ENCODE data around the gene CTSA.

The CTSA gene

DNA sequence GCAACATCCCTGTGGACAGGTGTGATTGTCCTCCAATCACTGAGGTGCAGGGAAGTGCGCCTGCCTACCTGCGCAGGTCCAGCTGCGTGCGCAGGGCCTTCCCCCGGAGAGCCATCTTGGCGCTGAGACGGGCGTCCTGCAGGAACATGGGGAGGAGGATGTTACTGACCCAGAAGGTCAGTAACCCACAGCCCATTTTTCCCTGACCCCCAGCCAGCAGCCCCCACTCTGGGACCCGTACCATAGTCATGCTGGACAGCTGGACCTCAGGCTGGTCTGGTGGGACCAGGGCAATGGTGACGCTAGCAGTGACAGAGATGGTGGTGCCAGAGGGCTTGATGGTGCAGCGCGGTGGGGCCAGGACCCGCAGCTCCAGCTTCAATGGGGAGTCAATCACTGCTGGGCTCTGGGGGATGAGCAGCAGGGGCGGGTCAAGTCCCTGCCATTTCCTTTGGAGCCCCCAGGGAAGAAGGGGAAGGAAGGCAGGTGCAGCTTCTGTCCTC, 11.1 kb downstream of the CTSA start:
- no peaks in the 10 kb centered on the region for H3K4me1 ChIP-seq (ENCODE audit: insufficient read depth, low read length)
- no peaks in the 10 kb centered on the region for H3K27me3 ChIP-seq (ENCODE audit: insufficient read depth, low read length)
- no peak overlapping the region for H3K27ac ChIP-seq (ENCODE audit: low read length)
- H3K9ac ChIP-seq (ENCODE audit: low read depth, low read length) = no peak overlapping the region
- H3K4me3 ChIP-seq (ENCODE audit: low read length) = no peak overlapping the region
- no peaks in the 10 kb centered on the region for H3K9me3 ChIP-seq (ENCODE audit: insufficient read depth, low read depth, low read length)
- peaks cover 88% of the 10 kb centered on the region for H3K36me3 ChIP-seq (ENCODE audit: insufficient read depth, low read depth, low read length)

DNA sequence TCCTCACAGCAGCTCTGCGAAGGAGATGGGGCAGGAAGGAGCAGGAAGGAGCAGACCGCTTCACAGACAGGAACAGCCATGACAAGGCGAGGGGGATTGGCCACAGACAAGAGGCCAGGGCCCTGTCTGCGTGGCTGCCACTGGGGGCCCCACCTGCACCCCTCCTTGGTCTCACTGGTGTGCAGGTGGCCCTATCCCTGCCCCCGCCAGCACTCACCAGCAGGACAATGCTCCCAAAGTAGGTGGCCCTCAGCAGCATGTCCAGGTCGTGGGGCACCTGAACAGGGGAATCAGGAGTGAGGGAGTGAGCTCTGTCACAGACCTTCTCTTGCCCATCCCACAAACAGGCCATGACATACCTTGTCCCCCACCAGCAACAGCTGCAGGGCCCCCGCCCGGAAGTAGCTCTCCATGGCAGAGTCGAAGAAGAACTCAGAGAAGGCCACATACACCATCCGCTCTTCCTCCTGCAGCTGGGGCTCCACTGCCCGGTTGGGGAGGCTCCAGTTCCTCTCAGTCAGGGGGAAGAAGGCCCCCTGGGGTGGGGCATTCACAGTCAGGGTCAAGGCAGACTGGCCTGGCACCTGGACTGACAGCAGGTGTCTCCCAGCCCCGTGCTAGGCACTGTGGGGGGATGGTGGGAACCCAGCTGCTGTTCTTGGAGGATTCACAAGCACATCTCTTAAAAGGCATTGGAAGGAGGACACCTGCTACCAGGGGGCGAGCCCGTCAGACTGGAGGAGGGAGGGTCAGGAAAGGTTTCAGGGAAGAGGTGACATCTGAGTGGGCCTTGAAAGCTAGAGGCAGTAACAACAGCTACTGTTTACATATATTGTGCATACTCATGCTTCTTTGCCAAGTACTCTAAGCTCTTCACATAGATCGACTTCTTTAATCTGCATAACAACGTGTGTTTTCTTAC, 13.7 kb downstream of the CTSA start:
- Histone ChIP-seq H3K4me3 (ENCODE audit: low read length) (no peak overlapping the region), H3K4me1 (ENCODE audit: insufficient read depth, low read length) (no peaks in the 10 kb centered on the region), H3K9ac (ENCODE audit: low read depth, low read length) (no peak overlapping the region), H3K9me3 (ENCODE audit: insufficient read depth, low read depth, low read length) (no peaks in the 10 kb centered on the region), H3K27ac (ENCODE audit: low read length) (no peak overlapping the region), H3K27me3 (ENCODE audit: insufficient read depth, low read length) (no peaks in the 10 kb centered on the region), H3K36me3 (ENCODE audit: insufficient read depth, low read depth, low read length) (peaks cover 89% of the 10 kb centered on the region)

DNA sequence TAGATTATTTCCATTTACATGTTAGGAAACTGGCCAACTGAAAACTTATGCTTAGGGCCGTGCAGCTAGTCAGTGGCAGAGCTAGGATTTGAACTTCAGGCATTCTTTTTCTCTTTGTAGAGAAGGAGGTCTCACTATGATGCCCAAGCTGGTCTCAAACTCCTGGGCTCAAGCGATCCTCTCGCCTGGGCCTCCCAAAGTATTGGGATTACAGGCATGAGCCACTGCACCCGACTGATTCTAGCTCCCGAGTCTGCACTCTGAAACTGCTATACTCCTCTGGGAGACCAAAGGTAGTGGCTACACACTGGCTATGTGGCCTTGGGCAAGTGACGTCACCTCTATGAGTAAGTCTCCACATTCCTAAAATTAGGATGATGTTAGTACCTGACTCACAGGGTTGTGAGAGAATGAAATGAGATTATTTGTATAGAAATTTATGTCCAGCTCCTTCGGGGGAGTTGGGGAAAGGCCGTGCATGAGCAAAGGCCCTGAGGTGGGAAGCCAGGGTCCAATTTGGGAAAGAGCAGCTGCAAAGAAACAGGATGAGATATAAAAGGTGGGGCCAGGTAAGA, 14.5 kb downstream of the CTSA start:
- Histone ChIP-seq H3K4me1 (ENCODE audit: insufficient read depth, low read length) (no peaks in the 10 kb centered on the region), H3K9me3 (ENCODE audit: insufficient read depth, low read depth, low read length) (no peaks in the 10 kb centered on the region), H3K4me3 (ENCODE audit: low read length) (no peak overlapping the region), H3K9ac (ENCODE audit: low read depth, low read length) (no peak overlapping the region), H3K27me3 (ENCODE audit: insufficient read depth, low read length) (no peaks in the 10 kb centered on the region), H3K36me3 (ENCODE audit: insufficient read depth, low read depth, low read length) (peaks cover 84% of the 10 kb centered on the region), H3K27ac (ENCODE audit: low read length) (no peak overlapping the region)

GRCh38 chr20:45907219-45907948, 16.2 kb downstream of the CTSA start:
- no peaks in the 10 kb centered on the region for H3K27me3 ChIP-seq (ENCODE audit: insufficient read depth, low read length)
- H3K9me3 ChIP-seq (ENCODE audit: insufficient read depth, low read depth, low read length) = no peaks in the 10 kb centered on the region
- H3K9ac ChIP-seq (ENCODE audit: low read depth, low read length) = no peak overlapping the region
- H3K4me1 ChIP-seq (ENCODE audit: insufficient read depth, low read length) = peaks cover 2% of the 10 kb centered on the region; the same call in 1 of the 2 replicates
- no peak overlapping the region for H3K27ac ChIP-seq (ENCODE audit: low read length)
- H3K4me3 ChIP-seq (ENCODE audit: low read length) = no peak overlapping the region
- peaks cover 70% of the 10 kb centered on the region for H3K36me3 ChIP-seq (ENCODE audit: insufficient read depth, low read depth, low read length)

GRCh38 chr20:45908084-45908483, 16.9 kb downstream of the CTSA start:
- Histone ChIP-seq H3K4me1 (ENCODE audit: insufficient read depth, low read length) (peaks cover 3% of the 10 kb centered on the region; the same call in 1 of the 2 replicates), H3K27me3 (ENCODE audit: insufficient read depth, low read length) (no peaks in the 10 kb centered on the region), H3K36me3 (ENCODE audit: insufficient read depth, low read depth, low read length) (peaks cover 63% of the 10 kb centered on the region), H3K4me3 (ENCODE audit: low read length) (no peak overlapping the region), H3K27ac (ENCODE audit: low read length) (no peak overlapping the region), H3K9ac (ENCODE audit: low read depth, low read length) (no peak overlapping the region), H3K9me3 (ENCODE audit: insufficient read depth, low read depth, low read length) (no peaks in the 10 kb centered on the region)

- Histone ChIP-seq H3K9ac (ENCODE audit: low read depth, low read length) (no peak overlapping the region), H3K4me3 (ENCODE audit: low read length) (no peak overlapping the region), H3K4me1 (ENCODE audit: insufficient read depth, low read length) (peaks cover 3% of the 10 kb centered on the region; the same call in 1 of the 2 replicates), H3K27ac (ENCODE audit: low read length) (no peak overlapping the region), H3K27me3 (ENCODE audit: insufficient read depth, low read length) (no peaks in the 10 kb centered on the region), H3K9me3 (ENCODE audit: insufficient read depth, low read depth, low read length) (no peaks in the 10 kb centered on the region), H3K36me3 (ENCODE audit: insufficient read depth, low read depth, low read length) (peaks cover 50% of the 10 kb centered on the region)
These were observed 18.2 kb downstream of the CTSA start for GRCh38 chr20:45909336-45909808.

DNA sequence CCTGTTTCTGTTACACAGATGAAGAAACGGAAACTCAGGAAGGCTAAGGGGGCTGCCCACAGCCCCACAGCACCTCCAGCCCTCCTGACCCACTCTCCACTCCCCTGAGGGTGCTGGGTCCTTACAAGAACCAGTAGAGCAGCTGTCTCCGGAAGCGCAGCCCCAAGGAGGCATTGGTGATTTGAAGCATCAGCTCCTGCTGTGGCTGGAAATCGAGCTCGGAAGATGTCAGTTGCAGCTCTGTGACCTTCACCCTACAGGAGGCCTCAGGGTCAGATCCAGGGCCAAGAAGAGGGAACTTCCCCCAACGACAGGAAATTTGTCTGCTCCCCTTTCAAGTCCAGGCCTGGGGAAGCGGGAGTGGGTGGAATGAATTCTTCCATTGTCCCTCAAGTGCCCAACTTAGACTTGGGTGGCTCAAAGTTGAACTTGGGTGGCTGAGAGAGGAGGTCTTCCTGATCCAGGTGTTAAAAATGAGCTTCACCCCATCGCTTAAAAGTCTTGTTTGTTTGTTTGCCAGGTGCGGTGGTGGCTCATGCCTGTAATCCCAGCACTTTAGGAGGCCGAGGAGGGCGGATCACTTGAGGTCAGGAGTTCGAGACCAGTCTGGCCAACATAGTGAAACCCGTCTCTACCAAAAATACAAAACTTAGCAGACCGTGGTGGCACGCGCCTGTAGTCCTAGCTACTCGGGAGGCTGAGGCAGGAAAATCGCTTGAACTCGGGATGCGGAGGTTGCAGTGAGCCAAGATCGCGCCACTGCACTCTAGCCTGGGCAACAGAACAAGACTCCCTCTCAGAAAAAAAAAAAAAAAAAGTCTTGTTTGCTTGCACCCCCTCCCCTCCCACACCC, 18.9 kb downstream of the CTSA start:
- Histone ChIP-seq H3K9me3 (ENCODE audit: insufficient read depth, low read depth, low read length) (no peaks in the 10 kb centered on the region), H3K9ac (ENCODE audit: low read depth, low read length) (no peak overlapping the region), H3K36me3 (ENCODE audit: insufficient read depth, low read depth, low read length) (peaks cover 43% of the 10 kb centered on the region), H3K4me1 (ENCODE audit: insufficient read depth, low read length) (peaks cover 3% of the 10 kb centered on the region; the same call in 1 of the 2 replicates), H3K4me3 (ENCODE audit: low read length) (peak overlapping the region; percentile 51; the same call in 1 of the 2 replicates), H3K27ac (ENCODE audit: low read length) (no peak overlapping the region), H3K27me3 (ENCODE audit: insufficient read depth, low read length) (no peaks in the 10 kb centered on the region)

- H3K4me1 ChIP-seq (ENCODE audit: insufficient read depth, low read length) = peaks cover 3% of the 10 kb centered on the region; the same call in 1 of the 2 replicates
- H3K9ac ChIP-seq (ENCODE audit: low read depth, low read length) = peak overlapping the region; percentile 66; the same call in 1 of the 2 replicates
- no peak overlapping the region for H3K27ac ChIP-seq (ENCODE audit: low read length)
- no peaks in the 10 kb centered on the region for H3K27me3 ChIP-seq (ENCODE audit: insufficient read depth, low read length)
- peak overlapping the region; percentile 73 for H3K4me3 ChIP-seq (ENCODE audit: low read length)
- no peaks in the 10 kb centered on the region for H3K9me3 ChIP-seq (ENCODE audit: insufficient read depth, low read depth, low read length)
- peaks cover 35% of the 10 kb centered on the region for H3K36me3 ChIP-seq (ENCODE audit: insufficient read depth, low read depth, low read length)
These were observed 19.7 kb downstream of the CTSA start for GRCh38 chr20:45910670-45911485.

DNA sequence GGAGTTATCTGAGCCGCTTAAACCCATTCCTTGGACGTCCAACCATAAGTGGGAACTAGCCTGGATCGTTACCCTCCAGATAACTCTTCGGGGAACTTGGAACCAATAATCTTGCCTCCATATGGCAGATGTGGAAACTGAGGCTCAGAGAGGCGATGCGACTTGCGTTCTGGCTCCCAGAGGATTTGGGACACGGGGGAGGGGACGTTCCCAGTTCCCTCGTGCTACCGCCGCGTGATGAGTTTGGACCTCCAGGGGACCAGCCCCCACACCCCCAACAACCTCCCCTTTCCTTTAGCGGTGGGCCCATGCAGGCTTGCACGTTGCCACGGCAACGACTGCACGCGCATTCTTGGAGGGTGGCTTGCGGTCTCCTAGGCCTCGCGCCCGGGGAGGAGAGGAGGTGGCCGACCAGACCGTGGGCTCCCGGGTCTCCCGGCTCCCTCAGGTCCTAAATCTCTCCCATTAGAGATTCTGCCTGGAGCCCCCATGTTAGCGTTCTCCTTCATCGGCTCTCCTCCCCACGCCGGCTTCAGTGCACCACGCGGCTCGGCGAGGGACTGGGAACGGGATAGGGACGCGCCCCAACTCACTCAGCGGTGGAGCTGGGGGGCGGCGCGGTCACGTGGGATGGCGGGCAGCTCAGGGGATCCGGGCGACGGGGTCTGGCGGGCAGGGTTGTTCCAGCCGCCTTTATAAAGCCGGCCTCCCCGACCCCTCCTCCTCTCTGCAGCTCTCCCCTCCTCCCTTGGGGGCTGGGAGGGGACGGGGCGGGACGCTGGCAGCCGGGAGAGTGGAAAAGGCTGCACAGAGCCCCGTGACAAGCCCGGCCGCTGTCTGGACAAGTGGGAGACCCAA, 20.6 kb downstream of the CTSA start, which contains the start of gene PLTP:
Gene PLTP, minus strand, starts transcription at position 670 of the 858 bp plus-strand sequence. CDS start 703 bp downstream, outside the sequence.
- H3K9me3 ChIP-seq (ENCODE audit: insufficient read depth, low read depth, low read length) = no peaks in the 10 kb centered on the region
- peak within 1 kb of the TSS; percentile 73 for H3K4me3 ChIP-seq (ENCODE audit: low read length)
- no peak within 1 kb of the TSS for H3K27ac ChIP-seq (ENCODE audit: low read length)
- peaks cover 29% of the 10 kb centered on the region for H3K36me3 ChIP-seq (ENCODE audit: insufficient read depth, low read depth, low read length)
- peak within 1 kb of the TSS; percentile 66; the same call in 1 of the 2 replicates for H3K9ac ChIP-seq (ENCODE audit: low read depth, low read length)
- H3K27me3 ChIP-seq (ENCODE audit: insufficient read depth, low read length) = no peaks in the 10 kb centered on the region
- peaks cover 3% of the 10 kb centered on the region; the same call in 1 of the 2 replicates for H3K4me1 ChIP-seq (ENCODE audit: insufficient read depth, low read length)

All from iPS-20b (cell line).